Coronary artery (tissue), 2 donors: Measurements from ENCODE around the gene MAPK10.

Experiments used
- DNase-seq: peaks from one replicate; pipeline ENCODE4 v3.0.0-alpha.2; 2017; ENCODE audit warnings: low spot score
- H3K27ac ChIP-seq, 2 donors: fragments of 200-600 bp; sonication (generic); one replicate each; pipeline ENCODE4 v1.5.1; 2016 to 2019
- H3K4me3 ChIP-seq: fragments of 200-600 bp; sonication (generic); 2 replicates; pipeline ENCODE4 v1.5.1; 2016; ENCODE audit warnings: mild to moderate bottlenecking, moderate library complexity
- CTCF ChIP-seq: fragments of 200-600 bp; sonication (generic); IDR thresholded peaks from one replicate; pipeline ENCODE4 v1.5.1; 2019; ENCODE audit warnings: antibody characterized with exemption

The MAPK10 gene

GRCh38 chr4:85940151-85940550, 419.7 kb downstream of the MAPK10 start:
- TF ChIP-seq CTCF: no peak
- Histone ChIP-seq H3K4me3 (no peak overlapping the region), H3K27ac (no peak overlapping the region)
- no peak for DNase-seq
